Adrenal gland (tissue), 12 donors: ENCODE results near the gene TRPV3. TPM values are rescaled to one million over a fixed set of nuclear protein-coding genes. Genes with fewer than 3 reads are reported as not detected.

Experiments used
- DNase-seq, 7 donors: peaks; one replicate each; pipeline ENCODE4 v3.0.0-alpha.2; 2019 to 2020
- H3K27ac ChIP-seq, 5 donors: fragments of 200-600 bp; sonication (generic) in 4 of 5; 1 replicate in 3 of 5; 2 replicates in 2 of 5; pipeline versions ENCODE4 v1.5.1 to v1.8.0; 2016 to 2020; ENCODE audit warnings: mild to moderate bottlenecking in 1 of 5
- H3K27me3 ChIP-seq: fragments of 200-600 bp; 2 replicates; pipeline ENCODE4 v1.8.0; 2021
- H3K36me3 ChIP-seq, 2 donors: fragments of 200-600 bp; replicated peaks in 1 of 2; 1 replicate in 1 of 2; 2 replicates in 1 of 2; pipeline versions ENCODE4 v1.5.1 to v1.8.0; 2018 to 2022
- H3K4me1 ChIP-seq, 2 donors: fragments of 200-600 bp; replicated peaks in 1 of 2; 1 replicate in 1 of 2; 2 replicates in 1 of 2; pipeline versions ENCODE4 v1.5.1 to v1.8.0; 2018 to 2021
- H3K4me3 ChIP-seq, 4 donors: fragments of 200-600 bp; sonication (generic) in 3 of 4; one replicate each; pipeline ENCODE4 v1.5.1; 2016 to 2018
- H3K9me3 ChIP-seq, 3 donors: fragments of 200-600 bp; sonication (generic) in 1 of 3; replicated peaks in 1 of 3; 1 replicate in 2 of 3; 2 replicates in 1 of 3; pipeline versions ENCODE4 v1.5.1 to v1.8.0; 2016 to 2021
- CTCF ChIP-seq, 6 experiments: fragments of 450-650 bp in 4 of 6; fragments of 200-600 bp in 2 of 6; sonication (generic) in 1 of 6; IDR thresholded peaks; 1 replicate in 5 of 6; 2 replicates in 1 of 6; pipeline versions ENCODE4 v1.5.1 to v1.8.0; 2016 to 2021; ENCODE audit warnings: antibody characterized with exemption in 6 of 6, mild to moderate bottlenecking in 2 of 6, moderate library complexity in 1 of 6
- POLR2A ChIP-seq, 2 donors: fragments of 450-650 bp; IDR thresholded peaks; one replicate each; pipeline ENCODE4 v1.6.1; 2017; ENCODE audit warnings: antibody characterized with exemption in 2 of 2, mild to moderate bottlenecking in 2 of 2, moderate library complexity in 1 of 2
- WGBS, 4 donors: extraction: QIAGEN DNeasy Blood & Tissue Kit in 2 of 4; methylation state at CpG; one replicate each; pipeline versions ENCODE4 v1.1.5 to v1.1.7; 2013 to 2017; 5-methylcytosine and 5-hydroxymethylcytosine counted together
- intact Hi-C, 2 donors: fragments of 100-400 bp; cut with DNase I; formaldehyde crosslinking; loops; one replicate each; pipeline versions ENCODE4 v1.14.1 to v1.15.0; 2022 to 2023
- polyA plus RNA-seq, 3 donors: library from polyadenylated mRNA; stranded (reverse); fragments of 200-250 nt in 2 of 3; fragments of 350-450 nt in 1 of 3; fragmentation: Illumina TruSeq in 1 of 3; extraction: RNeasy Lipid Tissue Mini Kit (QIAGEN cat#74804) in 1 of 3; gene quantifications; one replicate each; pipeline ENCODE4 v1.2.3, GENCODE V29; 2013 to 2014
- total RNA-seq, 9 donors: library from RNA; depleted of rRNA in 4 of 9; stranded (reverse); fragments of >200 nt in 4 of 9; fragments of 120-200 nt in 1 of 9; fragmentation: NEBNext Ultra II Directional in 1 of 9; extraction: Animal tissue kit (Norgen Biotek cat#: 25700) in 1 of 9; gene quantifications; one replicate each; pipeline versions ENCODE4 v1.1.0 to v1.2.4, GENCODE V29; 2013 to 2023
- donor health status: healthy with polysubstance abuse.
- donor health status: Bipolar disorder and iron deficiency.
- donor health status: DM: yes; HTN: yes; CAD: no.
- donor health status: DM: no; HTN: no; CAD: no.
- donor health status: DM: no; HTN: no; CAD: no.
- donor health status: DM: yes; HTN: yes; CAD: no.

Gene TRPV3
- total and polyA plus RNA-seq, 12 donors: 0.14 to 1.4 (median 0.41) TPM

- 70 to 78% (median 75%) methylated on average over 11 of the region's 11 CpGs for WGBS, 4 donors
- no peak overlapping the region for H3K4me3 ChIP-seq
- no peak for DNase-seq
- intact Hi-C loops: no loop called here
- H3K27ac ChIP-seq: no peak overlapping the region
- TF ChIP-seq CTCF (IDR thresholded peaks at IDR 0.05) (no peak), POLR2A (IDR thresholded peaks at IDR 0.05) (no peak)
- H3K9me3 ChIP-seq: no peaks in the 10 kb centered on the region
- no peaks in the 10 kb centered on the region for H3K36me3 ChIP-seq
- H3K4me1 ChIP-seq: no peaks in the 10 kb centered on the region
- H3K27me3 ChIP-seq: no peaks in the 10 kb centered on the region
Observed at GRCh38 chr17:3594051-3594800, 36.6 kb upstream of the TRPV3 start.

- no peaks in the 10 kb centered on the region for H3K27me3 ChIP-seq
- intact Hi-C loops: no loop called here
- H3K27ac ChIP-seq: no peak overlapping the region
- H3K4me3 ChIP-seq: no peak overlapping the region
- H3K36me3 ChIP-seq: no peaks in the 10 kb centered on the region
- WGBS, 4 donors: 95 to 100% (median 97%) methylated on average over 5 of the region's 5 CpGs
- H3K4me1 ChIP-seq: no peaks in the 10 kb centered on the region
- no peak for TF ChIP-seq POLR2A (IDR thresholded peaks at IDR 0.05)
- no peak for TF ChIP-seq CTCF (IDR thresholded peaks at IDR 0.05)
- H3K9me3 ChIP-seq: no peaks in the 10 kb centered on the region
- DNase-seq: no peak
Observed at GRCh38 chr17:3593384-3593783, 35.8 kb upstream of the TRPV3 start.

GRCh38 chr17:3592216-3592860 is 34.7 kb upstream of the TRPV3 start:
- Histone ChIP-seq H3K36me3 (peaks cover 0 to 5% of the 10 kb centered on the region in 2 donors), H3K4me3 (no peak overlapping the region), H3K9me3 (no peaks in the 10 kb centered on the region), H3K27ac (no peak overlapping the region), H3K27me3 (no peaks in the 10 kb centered on the region), H3K4me1 (no peaks in the 10 kb centered on the region)
- intact Hi-C loops: no loop called here
- TF ChIP-seq CTCF (IDR thresholded peaks at IDR 0.05) (no peak), POLR2A (IDR thresholded peaks at IDR 0.05) (no peak)
- WGBS, 4 donors: 93 to 97% (median 95%) methylated on average over 11 to 15 of the region's 15 CpGs
- no peak for DNase-seq

- intact Hi-C loops: no loop called here
- Histone ChIP-seq H3K27me3 (no peaks in the 10 kb centered on the region), H3K4me3 (no peak overlapping the region), H3K36me3 (peaks cover 0 to 5% of the 10 kb centered on the region in 2 donors), H3K9me3 (no peaks in the 10 kb centered on the region), H3K27ac (no peak overlapping the region), H3K4me1 (no peaks in the 10 kb centered on the region)
- 83 to 92% (median 90%) methylated on average over 7 to 15 of the region's 15 CpGs for whole genome bisulfite sequencing, 4 donors
- no peak for DNase-seq
- TF ChIP-seq CTCF (IDR thresholded peaks at IDR 0.05) (no peak), POLR2A (IDR thresholded peaks at IDR 0.05) (no peak)
Observed at GRCh38 chr17:3590768-3591167, 33.2 kb upstream of the TRPV3 start.
